HEK293T (cell line): ENCODE data around the gene NCKIPSD.

ENCODE experiments used
- BHLHE40 ChIP-seq: fragments of 450-650 bp; IDR thresholded peaks from 2 replicates; pipeline ENCODE4 v1.6.1; 2016; ENCODE audit warnings: mild to moderate bottlenecking, moderate library complexity, borderline replicate concordance
- CTBP1 ChIP-seq: fragments of 450-650 bp; IDR thresholded peaks from 2 replicates; pipeline ENCODE4 v1.6.1; 2016; ENCODE audit warnings: borderline replicate concordance
- ELF4 ChIP-seq: fragments of 450-650 bp; IDR thresholded peaks from 2 replicates; pipeline ENCODE4 v1.6.1; 2017; ENCODE audit warnings: antibody characterized with exemption
- FOXA1 ChIP-seq: fragments of 450-650 bp; IDR thresholded peaks from 2 replicates; pipeline ENCODE4 v1.6.1; 2016; ENCODE audit warnings: mild to moderate bottlenecking
- FOXK2 ChIP-seq: fragments of 450-650 bp; IDR thresholded peaks from 2 replicates; pipeline ENCODE4 v1.6.1; 2016; ENCODE audit warnings: mild to moderate bottlenecking
- FOXM1 ChIP-seq: fragments of 450-650 bp; IDR thresholded peaks from 2 replicates; pipeline ENCODE4 v1.6.1; 2017; ENCODE audit warnings: mild to moderate bottlenecking, borderline replicate concordance
- HDGF ChIP-seq: fragments of 450-650 bp; IDR thresholded peaks from 2 replicates; pipeline ENCODE4 v1.6.1; 2017; ENCODE audit warnings: antibody characterized with exemption, borderline replicate concordance
- LEF1 ChIP-seq: fragments of 450-650 bp; IDR thresholded peaks from 2 replicates; pipeline ENCODE4 v1.6.1; 2017; ENCODE audit warnings: mild to moderate bottlenecking, borderline replicate concordance
- NFRKB ChIP-seq: fragments of 450-650 bp; IDR thresholded peaks from 2 replicates; pipeline ENCODE4 v1.6.1; 2016; ENCODE audit warnings: mild to moderate bottlenecking, moderate library complexity
- PKNOX1 ChIP-seq: fragments of 450-650 bp; IDR thresholded peaks from 2 replicates; pipeline ENCODE4 v1.6.1; 2016
- SP1 ChIP-seq: fragments of 450-650 bp; IDR thresholded peaks from 2 replicates; pipeline ENCODE4 v1.6.1; 2017
- SUZ12 ChIP-seq: fragments of 450-650 bp; IDR thresholded peaks from 2 replicates; pipeline ENCODE4 v1.6.1; 2016; ENCODE audit warnings: mild to moderate bottlenecking
- TARDBP ChIP-seq: fragments of 450-650 bp; IDR thresholded peaks from 2 replicates; pipeline ENCODE4 v1.6.1; 2016
- ZNF384 ChIP-seq: fragments of 450-650 bp; IDR thresholded peaks from 2 replicates; pipeline ENCODE4 v1.6.1; 2016

- TF ChIP-seq BHLHE40: no peak
- TF ChIP-seq TARDBP: no peak
- no peak for TF ChIP-seq FOXK2
- TF ChIP-seq FOXM1: no peak
- no peak for TF ChIP-seq HDGF
- TF ChIP-seq SP1: no peak
- no peak for TF ChIP-seq SUZ12
- no peak for TF ChIP-seq FOXA1
- no peak for TF ChIP-seq ELF4
- no peak for TF ChIP-seq LEF1
- no peak for TF ChIP-seq ZNF384
- no peak for TF ChIP-seq PKNOX1
- no peak for TF ChIP-seq NFRKB
- TF ChIP-seq CTBP1: no peak
Observed at GRCh38 chr3:48696601-48697000, 10.9 kb upstream of the NCKIPSD start.
